ENCODE measurements around the gene MEX3A.

Gene MEX3A

GRCh38 chr1:156114101-156114918 lies 32.0 kb upstream of the MEX3A start, which contains the start of gene LMNA:
LMNA (plus strand) TSS chr1:156114711; CDS start chr1:156114919, 208 bp downstream.
- no peak for TF ChIP-seq CTCF (IDR thresholded peaks at IDR 0.05; ENCODE audit: extremely low read depth, missing control alignments)
- peak; percentile 86 for DNase-seq (ENCODE audit: low spot score)

- TF ChIP-seq CTCF (IDR thresholded peaks at IDR 0.05; ENCODE audit: extremely low read depth, missing control alignments), result no peak
- DNase-seq (ENCODE audit: low spot score), result no peak
These were observed 31.2 kb upstream of the MEX3A start for GRCh38 chr1:156113282-156113950.

GRCh38 chr1:156112276-156113137 lies 30.2 kb upstream of the MEX3A start:
- DNase-seq (ENCODE audit: low spot score), result no peak
- no peak for TF ChIP-seq CTCF (IDR thresholded peaks at IDR 0.05; ENCODE audit: extremely low read depth, missing control alignments)

- TF ChIP-seq CTCF (IDR thresholded peaks at IDR 0.05; ENCODE audit: extremely low read depth, missing control alignments), result no peak
- no peak for DNase-seq (ENCODE audit: low spot score)
These were observed 29.2 kb upstream of the MEX3A start for GRCh38 chr1:156111355-156111962.

- TF ChIP-seq CTCF (IDR thresholded peaks at IDR 0.05; ENCODE audit: extremely low read depth, missing control alignments), result no peak
- no peak for DNase-seq (ENCODE audit: low spot score)
These were observed 28.0 kb upstream of the MEX3A start for GRCh38 chr1:156110252-156110651.

- no peak for DNase-seq (ENCODE audit: low spot score)
- no peak for TF ChIP-seq CTCF (IDR thresholded peaks at IDR 0.05; ENCODE audit: extremely low read depth, missing control alignments)
These were observed 26.5 kb upstream of the MEX3A start for GRCh38 chr1:156108664-156109241.

Data from GM20000 (cell line).